CD14-positive monocyte (primary cell): ENCODE data around the gene SLC20A1. TPM values are rescaled to one million over a fixed set of nuclear protein-coding genes. Genes with fewer than 3 reads are reported as not detected.

Experiments used
- DNase-seq, 3 donors: peaks; one replicate each; pipeline ENCODE4 v3.0.0-alpha.2; 2011 to 2022
- H2AFZ ChIP-seq: 2 replicates; pipeline ENCODE4 v1.6.0; 2012; ENCODE audit warnings: mild to moderate bottlenecking, low read depth, low read length, inconsistent platforms; ENCODE audit not compliant: insufficient read depth, poor library complexity, severe bottlenecking
- H3K27ac ChIP-seq, 2 donors: 1 replicate in 1 of 2; 2 replicates in 1 of 2; pipeline ENCODE4 v1.5.1; 2012 to 2013; ENCODE audit warnings: low read length in 2 of 2, control low read depth in 1 of 2, inconsistent platforms in 1 of 2, low read depth in 1 of 2, mild to moderate bottlenecking in 1 of 2
- H3K27me3 ChIP-seq, 2 donors: one replicate each; pipeline versions ENCODE4 v1.6.0 to v1.6.1; 2011 to 2013; ENCODE audit warnings: low read length in 2 of 2; ENCODE audit not compliant: control insufficient read depth in 2 of 2, insufficient read depth in 2 of 2
- H3K36me3 ChIP-seq, 2 donors: replicated peaks in 1 of 2; 1 replicate in 1 of 2; 2 replicates in 1 of 2; pipeline versions ENCODE4 v1.5.1 to v1.6.1; 2012 to 2013; ENCODE audit warnings: low read length in 2 of 2, control low read depth in 1 of 2, inconsistent platforms in 1 of 2, mild to moderate bottlenecking in 1 of 2; ENCODE audit not compliant: insufficient read depth in 2 of 2, control insufficient read depth in 1 of 2
- H3K4me1 ChIP-seq, 2 donors: 1 replicate in 1 of 2; 2 replicates in 1 of 2; pipeline versions ENCODE4 v1.5.1 to v1.6.1; 2012 to 2013; ENCODE audit warnings: low read length in 2 of 2, control low read depth in 1 of 2, inconsistent platforms in 1 of 2, mild to moderate bottlenecking in 1 of 2, moderate library complexity in 1 of 2; ENCODE audit not compliant: insufficient read depth in 2 of 2, control insufficient read depth in 1 of 2
- H3K4me2 ChIP-seq: replicated peaks from 2 replicates; pipeline ENCODE3; 2012; ENCODE audit warnings: low read length, moderate library complexity, mild to moderate bottlenecking; ENCODE audit not compliant: poor library complexity, severe bottlenecking; ENCODE audit errors: extremely low read depth
- H3K4me3 ChIP-seq, 3 experiments: fragments of 200-600 bp in 1 of 3; sonication (generic) in 1 of 3; replicated peaks in 1 of 3; 1 replicate in 2 of 3; 2 replicates in 1 of 3; pipeline ENCODE4 v1.5.1; 2011 to 2013; ENCODE audit warnings: low read length in 3 of 3, mild to moderate bottlenecking in 3 of 3, control low read depth in 2 of 3, low read depth in 2 of 3, inconsistent platforms in 1 of 3, moderate library complexity in 1 of 3
- H3K79me2 ChIP-seq: 2 replicates; pipeline ENCODE4 v1.6.0; 2012; ENCODE audit warnings: mild to moderate bottlenecking, control low read depth, inconsistent platforms, low read length, moderate library complexity; ENCODE audit not compliant: insufficient read depth
- H3K9ac ChIP-seq: 2 replicates; pipeline ENCODE4 v1.6.0; 2017; ENCODE audit warnings: low read length, mild to moderate bottlenecking; ENCODE audit not compliant: insufficient read depth, poor library complexity, severe bottlenecking
- H3K9me3 ChIP-seq, 2 donors: replicated peaks in 1 of 2; 1 replicate in 1 of 2; 2 replicates in 1 of 2; pipeline versions ENCODE4 v1.5.1 to v1.6.1; 2012 to 2013; ENCODE audit warnings: low read length in 2 of 2, control low read depth in 1 of 2; ENCODE audit not compliant: control insufficient read depth in 1 of 2, insufficient read depth in 1 of 2
- H4K20me1 ChIP-seq: 2 replicates; pipeline ENCODE4 v1.6.0; 2012; ENCODE audit warnings: mild to moderate bottlenecking, low read length, control low read depth, moderate library complexity; ENCODE audit not compliant: insufficient read depth
- H3K27ac Mint-ChIP-seq, 7 donors: one replicate each; pipeline ENCODE4 v1.8.0; 2020; ENCODE audit warnings: mild to moderate bottlenecking in 7 of 7, mixed read lengths in 7 of 7, moderate library complexity in 6 of 7, inconsistent platforms in 2 of 7
- H3K27me3 Mint-ChIP-seq, 3 donors: one replicate each; pipeline ENCODE4 v1.8.0; 2021 to 2022; ENCODE audit warnings: low read depth in 3 of 3, mild to moderate bottlenecking in 3 of 3, mixed read lengths in 3 of 3, moderate library complexity in 3 of 3, inconsistent platforms in 1 of 3
- H3K36me3 Mint-ChIP-seq, 2 donors: one replicate each; pipeline ENCODE4 v1.8.0; 2020; ENCODE audit warnings: mixed read lengths in 2 of 2, inconsistent platforms in 1 of 2, mild to moderate bottlenecking in 1 of 2
- H3K4me1 Mint-ChIP-seq: one replicate; pipeline ENCODE4 v1.8.0; 2020; ENCODE audit warnings: mild to moderate bottlenecking, mixed read lengths
- H3K4me3 Mint-ChIP-seq, 2 donors: one replicate each; pipeline ENCODE4 v1.8.0; 2020; ENCODE audit warnings: mild to moderate bottlenecking in 2 of 2, mixed read lengths in 2 of 2, moderate library complexity in 1 of 2
- H3K9me3 Mint-ChIP-seq, 7 donors: one replicate each; pipeline ENCODE4 v1.8.0; 2020 to 2022; ENCODE audit warnings: mixed read lengths in 7 of 7, mild to moderate bottlenecking in 6 of 7, moderate library complexity in 6 of 7, inconsistent platforms in 2 of 7
- WGBS: methylation state at CpG from one replicate; pipeline ENCODE4 v1.1.5; 2013; ENCODE audit warnings: missing lambda C conversion rate; ENCODE audit not compliant: insufficient coverage; 5-methylcytosine and 5-hydroxymethylcytosine counted together
- intact Hi-C, 2 donors: fragments of 100-400 bp; cut with micrococcal nuclease; formaldehyde crosslinking; loops; one replicate each; pipeline versions ENCODE4 v1.15.0 to v1.15.1; 2023
- polyA plus RNA-seq, 3 donors: library from polyadenylated mRNA; depleted of rRNA in 1 of 3; unstranded in 2 of 3; stranded (reverse) in 1 of 3; fragments of 300-500 nt in 2 of 3; fragments of >200 nt in 1 of 3; fragmentation: Illumina TruSeq in 2 of 3; gene quantifications; 1 replicate in 2 of 3; 2 replicates in 1 of 3; pipeline ENCODE4 v1.2.3, GENCODE V29; 2012 to 2021
- TF ChIP-seq, protein P1 (sequence below): fragments of 200-600 bp; IDR thresholded peaks from one replicate; pipeline ENCODE4 v1.8.0; 2022; ENCODE audit warnings: antibody characterized with exemption, mild to moderate bottlenecking

SLC20A1 gene
- polyA plus RNA-seq, 3 donors: 16.1 to 112 (median 36.3) TPM

GRCh38 chr2:112708968-112709367 is 63.2 kb downstream of the SLC20A1 start:
- Histone ChIP-seq H3K27ac (peak overlapping the region; percentile 91 to 96), H3K36me3 (no peaks in the 10 kb centered on the region), H3K27me3 (no peaks in the 10 kb centered on the region), H3K4me1 (peaks cover 61 to 66% of the 10 kb centered on the region in 2 donors), H3K4me2 (peak overlapping the region; percentile 68), H3K9ac (peak overlapping the region; percentile 49), H3K4me3 (peak overlapping the region in 1 of 3 experiments; percentile 49), H3K79me2 (no peaks in the 10 kb centered on the region), H3K9me3 (no peaks in the 10 kb centered on the region), H2AFZ (peak overlapping the region; percentile 67), H4K20me1 (no peaks in the 10 kb centered on the region)
- peaks cover 78% of the 10 kb centered on the region for H3K4me1 Mint-ChIP-seq
- H3K9me3 Mint-ChIP-seq: no peaks in the 10 kb centered on the region
- intact Hi-C loops: no loop called here
- peaks cover 0 to 8% (median 3%) of the 10 kb centered on the region in 3 donors for H3K27me3 Mint-ChIP-seq
- H3K36me3 Mint-ChIP-seq: peaks cover 0 to 2% of the 10 kb centered on the region in 2 donors
- 81% methylated on average over 3 of the region's 10 CpGs for WGBS
- TF ChIP-seq, protein P1, sequence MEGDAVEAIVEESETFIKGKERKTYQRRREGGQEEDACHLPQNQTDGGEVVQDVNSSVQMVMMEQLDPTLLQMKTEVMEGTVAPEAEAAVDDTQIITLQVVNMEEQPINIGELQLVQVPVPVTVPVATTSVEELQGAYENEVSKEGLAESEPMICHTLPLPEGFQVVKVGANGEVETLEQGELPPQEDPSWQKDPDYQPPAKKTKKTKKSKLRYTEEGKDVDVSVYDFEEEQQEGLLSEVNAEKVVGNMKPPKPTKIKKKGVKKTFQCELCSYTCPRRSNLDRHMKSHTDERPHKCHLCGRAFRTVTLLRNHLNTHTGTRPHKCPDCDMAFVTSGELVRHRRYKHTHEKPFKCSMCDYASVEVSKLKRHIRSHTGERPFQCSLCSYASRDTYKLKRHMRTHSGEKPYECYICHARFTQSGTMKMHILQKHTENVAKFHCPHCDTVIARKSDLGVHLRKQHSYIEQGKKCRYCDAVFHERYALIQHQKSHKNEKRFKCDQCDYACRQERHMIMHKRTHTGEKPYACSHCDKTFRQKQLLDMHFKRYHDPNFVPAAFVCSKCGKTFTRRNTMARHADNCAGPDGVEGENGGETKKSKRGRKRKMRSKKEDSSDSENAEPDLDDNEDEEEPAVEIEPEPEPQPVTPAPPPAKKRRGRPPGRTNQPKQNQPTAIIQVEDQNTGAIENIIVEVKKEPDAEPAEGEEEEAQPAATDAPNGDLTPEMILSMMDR: no peak
- DNase-seq: no peak
- peak overlapping the region; percentile 95 to 99 (median 98) for H3K27ac Mint-ChIP-seq
- no peak overlapping the region for H3K4me3 Mint-ChIP-seq

GRCh38 chr2:112709703-112710102 is 64.0 kb downstream of the SLC20A1 start:
- H3K27me3 Mint-ChIP-seq: peaks cover 0 to 6% (median 3%) of the 10 kb centered on the region in 3 donors
- H3K9me3 Mint-ChIP-seq: no peaks in the 10 kb centered on the region
- intact Hi-C loops: no loop called here
- peaks cover 61 to 66% of the 10 kb centered on the region in 2 donors for H3K4me1 ChIP-seq
- no peak overlapping the region for H3K4me3 ChIP-seq
- peak overlapping the region; percentile 95 to 99 (median 98) for H3K27ac Mint-ChIP-seq
- peaks cover 0 to 2% of the 10 kb centered on the region in 2 donors for H3K36me3 Mint-ChIP-seq
- no peaks in the 10 kb centered on the region for H3K27me3 ChIP-seq
- H3K9me3 ChIP-seq: no peaks in the 10 kb centered on the region
- no peak overlapping the region for H3K4me2 ChIP-seq
- no peaks in the 10 kb centered on the region for H4K20me1 ChIP-seq
- 91% methylated on average over 4 of the region's 6 CpGs for WGBS
- TF ChIP-seq, protein P1: no peak
- no peak for DNase-seq
- H3K27ac ChIP-seq: peak overlapping the region; percentile 91 to 96
- H3K4me3 Mint-ChIP-seq: no peak overlapping the region
- peaks cover 78% of the 10 kb centered on the region for H3K4me1 Mint-ChIP-seq
- H3K79me2 ChIP-seq: no peaks in the 10 kb centered on the region
- no peak overlapping the region for H3K9ac ChIP-seq
- no peaks in the 10 kb centered on the region for H3K36me3 ChIP-seq
- H2AFZ ChIP-seq: peak overlapping the region; percentile 58
